HEK293 (cell line): ENCODE data around the gene TRMT1.

Experiments
- CTCF ChIA-PET: fragments of 350-600 bp; formaldehyde crosslinking; extraction: SDS; loops from one replicate; lab custom pipeline; 2021; ENCODE audit warnings: antibody characterized with exemption; lab: Yijun Ruan, JAX
- POLR2A ChIA-PET: fragments of 300-600 bp; formaldehyde crosslinking; extraction: SDS; loops from one replicate; lab custom pipeline; 2020; ENCODE audit warnings: antibody characterized with exemption, inconsistent platforms; lab: Yijun Ruan, JAX
- H3K27ac ChIP-seq: fragments of 200-500 bp; sonication (Bioruptor generic); 2 replicates; pipeline ENCODE4 v1.5.1; 2014; ENCODE audit warnings: low read depth, low read length, control low read depth, inconsistent platforms; ENCODE audit errors: extremely low read depth
- H3K36me3 ChIP-seq, 2 experiments: fragments of 200-500 bp in 1 of 2; sonication (Bioruptor generic) in 1 of 2; 1 replicate in 1 of 2; 2 replicates in 1 of 2; pipeline ENCODE4 v1.5.1; 2014 to 2017; ENCODE audit warnings: inconsistent platforms in 2 of 2, low read length in 2 of 2; ENCODE audit not compliant: control insufficient read depth in 2 of 2, insufficient read depth in 1 of 2
- H3K4me1 ChIP-seq: fragments of 200-500 bp; sonication (Bioruptor generic); 2 replicates; pipeline ENCODE4 v1.5.1; 2014; ENCODE audit warnings: mild to moderate bottlenecking, low read length, inconsistent platforms; ENCODE audit not compliant: control insufficient read depth, insufficient read depth
- H3K4me3 ChIP-seq: 2 replicates; pipeline ENCODE4 v1.5.1; 2011; ENCODE audit warnings: low read depth, mild to moderate bottlenecking, control low read depth, low read length, moderate library complexity
- H3K9me3 ChIP-seq: fragments of 200-500 bp; sonication (Bioruptor generic); 2 replicates; pipeline ENCODE4 v1.5.1; 2014; ENCODE audit warnings: low read depth, low read length, inconsistent platforms; ENCODE audit not compliant: control insufficient read depth, insufficient read depth
- HIC1 ChIP-seq: fragments of 450-650 bp; formaldehyde crosslinking; IDR thresholded peaks from 2 replicates; pipeline ENCODE4 v1.5.1; 2016; ENCODE audit warnings: missing biosample characterization, missing genetic modification characterization
- KLF1 ChIP-seq: fragments of 450-650 bp; formaldehyde crosslinking; IDR thresholded peaks from 2 replicates; pipeline ENCODE4 v1.5.1; 2016; ENCODE audit warnings: missing biosample characterization, missing genetic modification characterization
- KLF17 ChIP-seq: fragments of 450-650 bp; formaldehyde crosslinking; IDR thresholded peaks from 2 replicates; pipeline ENCODE4 v1.5.1; 2016; ENCODE audit warnings: missing biosample characterization, missing genetic modification characterization
- PATZ1 ChIP-seq: fragments of 450-650 bp; formaldehyde crosslinking; IDR thresholded peaks from 2 replicates; pipeline ENCODE4 v1.5.1; 2016; ENCODE audit warnings: missing biosample characterization, missing genetic modification characterization
- PRDM2 ChIP-seq: fragments of 450-650 bp; formaldehyde crosslinking; IDR thresholded peaks from 2 replicates; pipeline ENCODE4 v1.5.1; 2016; ENCODE audit warnings: missing biosample characterization, missing genetic modification characterization, borderline replicate concordance
- TRIM28 ChIP-seq: IDR thresholded peaks from 2 replicates; pipeline ENCODE4 v1.6.1; 2011; ENCODE audit warnings: low read length, control low read depth, borderline replicate concordance
- TSHZ1 ChIP-seq: fragments of 450-650 bp; formaldehyde crosslinking; IDR thresholded peaks from 2 replicates; pipeline ENCODE4 v1.5.1; 2016; ENCODE audit warnings: missing biosample characterization, missing genetic modification characterization, borderline replicate concordance
- ZNF133 ChIP-seq: fragments of 450-650 bp; formaldehyde crosslinking; IDR thresholded peaks from 2 replicates; pipeline ENCODE4 v1.5.1; 2016; ENCODE audit warnings: missing biosample characterization, missing genetic modification characterization
- ZNF157 ChIP-seq: fragments of 450-650 bp; formaldehyde crosslinking; IDR thresholded peaks from 2 replicates; pipeline ENCODE4 v1.5.1; 2016; ENCODE audit warnings: missing biosample characterization, missing genetic modification characterization
- ZNF24 ChIP-seq: fragments of 450-650 bp; formaldehyde crosslinking; IDR thresholded peaks from 2 replicates; pipeline ENCODE4 v1.5.1; 2016; ENCODE audit warnings: missing biosample characterization, missing genetic modification characterization
- ZNF280C ChIP-seq: fragments of 450-650 bp; formaldehyde crosslinking; IDR thresholded peaks from 2 replicates; pipeline ENCODE4 v1.5.1; 2016; ENCODE audit warnings: missing biosample characterization, missing genetic modification characterization
- ZNF302 ChIP-seq: fragments of 450-650 bp; formaldehyde crosslinking; IDR thresholded peaks from 2 replicates; pipeline ENCODE4 v1.5.1; 2016; ENCODE audit warnings: missing biosample characterization, missing genetic modification characterization, low read depth
- ZNF350 ChIP-seq: fragments of 450-650 bp; formaldehyde crosslinking; IDR thresholded peaks from 2 replicates; pipeline ENCODE4 v1.5.0; 2017; ENCODE audit warnings: missing biosample characterization, mild to moderate bottlenecking, missing genetic modification characterization
- ZNF704 ChIP-seq: fragments of 450-650 bp; formaldehyde crosslinking; IDR thresholded peaks from 2 replicates; pipeline ENCODE4 v1.5.1; 2016; ENCODE audit warnings: missing biosample characterization, missing genetic modification characterization
- ZNF747 ChIP-seq: fragments of 450-650 bp; formaldehyde crosslinking; IDR thresholded peaks from 2 replicates; pipeline ENCODE4 v1.5.1; 2016; ENCODE audit warnings: missing biosample characterization, missing genetic modification characterization
- ZNF777 ChIP-seq: fragments of 450-650 bp; formaldehyde crosslinking; IDR thresholded peaks from 2 replicates; pipeline ENCODE4 v1.5.1; 2017; ENCODE audit warnings: missing biosample characterization, missing genetic modification characterization, borderline replicate concordance
- ZNF837 ChIP-seq: fragments of 450-650 bp; formaldehyde crosslinking; IDR thresholded peaks from 2 replicates; pipeline ENCODE4 v1.5.1; 2016; ENCODE audit warnings: missing biosample characterization, missing genetic modification characterization

The TRMT1 gene

GRCh38 chr19:13138171-13138915 is 21.8 kb upstream of the TRMT1 start:
- Histone ChIP-seq H3K36me3 (peaks cover 11 to 54% of the 10 kb centered on the region in 2 experiments; a peak in 2 of 3 replicates), H3K4me3 (no peak overlapping the region), H3K9me3 (no peaks in the 10 kb centered on the region), H3K27ac (no peak overlapping the region), H3K4me1 (no peaks in the 10 kb centered on the region)
- ChIA-PET CTCF (interaction anchor here (0.6 kb wide), 2 partner anchors 10 to 56 kb away, joined by 3 read pairs; no protein-coding TSS in a partner anchor), POLR2A (interaction anchor here (1.0 kb wide), 1 partner anchor 12 kb away, joined by 3 read pairs; the partner anchor contains the start of genes IER2 and STX10)
- no peak for TF ChIP-seq ZNF280C (tag by site-specific recombination)
- no peak for TF ChIP-seq TRIM28
- TF ChIP-seq ZNF133 (tag by site-specific recombination) = no peak
- TF ChIP-seq KLF1 = peak; percentile 79
- no peak for TF ChIP-seq ZNF157 (tag by site-specific recombination)
- 0 out of 2 replicates have a peak, but pooled peaks have one; percentile 16 for TF ChIP-seq PATZ1 (tag by site-specific recombination)
- TF ChIP-seq ZNF350 (tag by site-specific recombination) = no peak
- no peak for TF ChIP-seq ZNF302 (tag by site-specific recombination)
- no peak for TF ChIP-seq PRDM2
- TF ChIP-seq ZNF24 (tag by site-specific recombination) = no peak
- TF ChIP-seq KLF17 (tag by site-specific recombination) = peak; percentile 47; the same call in 1 of the 2 replicates
- TF ChIP-seq ZNF747 (tag by site-specific recombination) = no peak
- no peak for TF ChIP-seq ZNF704
- no peak for TF ChIP-seq TSHZ1 (tag by site-specific recombination)
- no peak for TF ChIP-seq ZNF837 (tag by site-specific recombination)
- TF ChIP-seq HIC1 (tag by site-specific recombination) = 0 out of 2 replicates have a peak, but pooled peaks have one; percentile 26
- TF ChIP-seq ZNF777 = no peak
